ENCODE measurements around the gene SIRT2. TPM values are rescaled to one million over a fixed set of nuclear protein-coding genes. Genes with fewer than 3 reads are reported as not detected.

SIRT2 gene
- total RNA-seq, 1 experiment from 2014 or later: 8.4 TPM

GRCh38 chr19:38932425-38933179, 33.2 kb upstream of the SIRT2 start:
- Histone ChIP-seq H2AFZ (ENCODE audit: low read length) (no peak overlapping the region), H3K27me3 (ENCODE audit: insufficient read depth, low read length) (no peaks in the 10 kb centered on the region), H3K23ac (ENCODE audit: insufficient read length, low read depth, low read length) (no peak overlapping the region), H3K23me2 (ENCODE audit: insufficient read length, low read depth, low read length, poor library complexity, severe bottlenecking) (peaks cover 10% of the 10 kb centered on the region), H3K79me1 (ENCODE audit: insufficient read depth, low read depth, low read length, poor library complexity, severe bottlenecking) (peaks cover 2% of the 10 kb centered on the region), H4K5ac (ENCODE audit: insufficient read length, low read depth, low read length) (no peak overlapping the region), H2AK5ac (ENCODE audit: insufficient read length, low read length) (no peak overlapping the region), H3K4ac (ENCODE audit: low read depth, low read length) (no peak overlapping the region), H2BK12ac (ENCODE audit: insufficient read length, low read depth, low read length) (no peak overlapping the region), H3K14ac (ENCODE audit: insufficient read depth, low read length) (no peak overlapping the region), H2BK15ac (ENCODE audit: low read depth, low read length) (no peak overlapping the region), H2BK5ac (ENCODE audit: insufficient read length, low read length) (no peak overlapping the region), H3K4me2 (ENCODE audit: insufficient read depth, insufficient read length, low read length) (no peak overlapping the region), H4K8ac (replicated peaks; ENCODE audit: insufficient read length, low read depth, low read length) (no peak overlapping the region), H4K91ac (ENCODE audit: insufficient read length, low read depth, low read length) (no peak overlapping the region), H3K27ac (ENCODE audit: insufficient read length, low read depth, low read length) (no peak overlapping the region), H4K20me1 (ENCODE audit: control insufficient read depth, insufficient read depth, insufficient read length) (no peaks in the 10 kb centered on the region), H3K56ac (ENCODE audit: insufficient read length, low read depth, low read length) (no peak overlapping the region), H3T11ph (ENCODE audit: low read length) (no peak overlapping the region), H2BK20ac (ENCODE audit: low read depth, low read length, poor library complexity, severe bottlenecking) (no peak overlapping the region), H3K79me2 (ENCODE audit: insufficient read depth, low read length) (peaks cover 11% of the 10 kb centered on the region; the same call in 1 of the 2 replicates), H3K9ac (ENCODE audit: extremely low read depth, insufficient read length, low read length) (no peak overlapping the region), H2BK120ac (ENCODE audit: low read depth, low read length, poor library complexity, severe bottlenecking) (no peak overlapping the region), H3K18ac (ENCODE audit: insufficient read length, low read depth, low read length) (no peak overlapping the region), H3K4me1 (ENCODE audit: insufficient read depth, low read length) (no peaks in the 10 kb centered on the region), H3K9me3 (ENCODE audit: control insufficient read depth, low read depth, low read length) (peaks cover 21% of the 10 kb centered on the region)
- peak overlapping the region; percentile 27 to 99; a peak in 4 of 5 replicates for H3K4me3 Mint-ChIP-seq
- peaks cover 8 to 14% of the 10 kb centered on the region in 2 experiments for H3K4me1 Mint-ChIP-seq
- WGBS (ENCODE audit: extremely low coverage, insufficient read length, low lambda C conversion rate): no CpG with 5 or more reads among the region's 29 CpGs
- H3K27ac Mint-ChIP-seq: no peak overlapping the region; a peak in 2 of 7 replicates
- peak; percentile 65 for TF ChIP-seq CTCF (conservative IDR thresholded peaks at IDR 0.05)
- peak; percentile 54 for DNase-seq
- peaks cover 47 to 57% (median 56%) of the 10 kb centered on the region in 3 experiments for H3K36me3 Mint-ChIP-seq (ENCODE audit: insufficient read depth in 1 of 3, low read depth in 3 of 3)
- peaks cover 31 to 35% of the 10 kb centered on the region in 2 experiments for H3K9me3 Mint-ChIP-seq
- H3K27me3 Mint-ChIP-seq (ENCODE audit: low read depth): peaks cover 13% of the 10 kb centered on the region

Data from H9 (cell line).